Stimulated activated CD4-positive, alpha-beta T cell treated with anti-CD3 and anti-CD28 coated beads, TNF-alpha, amount 100 ng/mL, for 4 hours (primary cell): ENCODE results near the gene XRN2.

Experiments
- DNase-seq, 3 experiments: peaks; one replicate each; pipeline ENCODE4 v3.0.0-alpha.2; 2020; ENCODE audit warnings: low read depth in 3 of 3

XRN2 gene

DNA sequence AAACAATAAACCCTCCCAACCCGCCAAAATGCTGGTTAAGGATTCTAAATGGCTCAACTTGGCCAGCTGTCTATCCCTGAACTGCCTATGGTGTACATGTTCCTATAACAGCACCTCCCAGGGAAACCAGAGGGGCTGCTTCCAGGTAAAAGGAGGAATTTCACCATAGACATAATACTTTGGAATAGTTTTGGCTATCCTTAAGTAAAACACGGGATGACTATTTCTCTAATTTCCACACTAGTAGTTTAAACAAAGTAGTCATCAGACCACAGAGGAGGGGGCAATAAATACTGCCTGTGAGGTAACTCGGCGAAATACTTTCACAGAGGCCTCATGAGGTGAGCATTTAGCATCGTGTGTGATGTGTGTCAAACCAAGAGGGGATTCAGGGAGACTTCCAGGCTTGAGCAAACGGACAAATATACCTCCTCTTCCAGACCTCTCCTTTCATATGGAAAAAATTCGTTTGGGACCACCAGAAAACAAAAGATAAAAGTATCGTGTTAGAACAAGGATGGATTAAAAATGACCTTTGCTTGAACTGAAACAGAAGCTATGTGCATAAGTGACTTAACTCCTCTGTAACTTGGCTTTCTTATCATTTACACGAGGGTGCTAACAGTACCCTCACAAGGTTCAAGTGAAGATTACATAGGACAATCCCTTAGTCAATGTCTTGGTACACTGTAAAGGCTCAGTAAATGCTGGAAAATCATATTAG lies 1.0 kb upstream of the XRN2 start:
- DNase-seq = no peak

DNA sequence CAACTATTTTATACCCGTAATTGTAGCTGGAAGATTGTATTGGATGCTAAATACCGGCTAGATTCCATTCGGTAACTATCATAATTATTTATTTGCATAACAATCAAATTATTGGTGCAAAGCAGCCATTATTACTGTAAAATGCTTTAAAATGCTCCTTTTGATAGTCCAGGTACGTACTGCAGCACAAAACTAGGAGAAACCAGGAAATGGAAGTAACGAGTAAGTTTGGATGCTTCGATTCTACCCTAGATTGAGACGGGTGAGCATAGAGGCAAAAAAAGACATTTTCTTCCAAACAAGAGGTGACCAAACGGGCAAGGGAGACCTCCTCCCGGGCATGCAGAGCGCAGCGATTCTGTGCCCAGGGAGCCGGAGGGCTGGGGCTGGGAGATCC lies 469 bp upstream of the XRN2 start:
- DNase-seq = no peak

DNA sequence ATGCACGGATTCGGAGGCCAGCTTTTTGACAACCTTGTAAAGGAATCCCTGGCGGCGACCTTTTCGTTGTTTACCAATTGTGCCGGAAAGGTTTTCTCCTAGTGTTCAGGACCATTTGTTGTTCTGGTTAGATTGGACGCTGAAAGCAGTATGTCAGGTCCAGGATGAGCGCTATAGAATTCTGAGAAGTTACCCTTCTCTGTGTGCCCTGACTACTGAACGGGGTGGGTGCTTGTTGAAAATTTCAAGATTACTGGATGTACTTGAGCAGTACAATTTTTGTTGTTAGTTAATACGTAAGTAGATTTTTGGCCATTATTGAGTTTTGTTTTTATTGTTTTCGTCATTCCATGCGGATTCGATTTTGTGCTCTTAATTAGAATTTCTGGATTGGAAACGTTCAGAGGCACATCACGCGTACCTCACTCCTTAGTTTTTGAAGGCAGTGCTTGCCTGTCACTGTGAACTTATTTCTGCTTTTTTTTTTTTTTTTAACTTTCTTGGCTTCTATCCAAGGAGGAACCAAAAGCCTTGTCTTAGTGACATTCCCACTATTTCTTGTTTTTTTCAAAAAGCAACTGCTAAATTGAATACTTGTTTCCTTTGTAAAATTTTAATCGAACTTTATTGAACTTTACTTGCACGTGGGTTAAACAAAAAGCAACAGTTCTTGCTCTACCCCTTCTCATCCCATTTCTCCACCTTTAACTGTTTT lies 898 bp downstream of the XRN2 start:
- DNase-seq = no peak

DNA sequence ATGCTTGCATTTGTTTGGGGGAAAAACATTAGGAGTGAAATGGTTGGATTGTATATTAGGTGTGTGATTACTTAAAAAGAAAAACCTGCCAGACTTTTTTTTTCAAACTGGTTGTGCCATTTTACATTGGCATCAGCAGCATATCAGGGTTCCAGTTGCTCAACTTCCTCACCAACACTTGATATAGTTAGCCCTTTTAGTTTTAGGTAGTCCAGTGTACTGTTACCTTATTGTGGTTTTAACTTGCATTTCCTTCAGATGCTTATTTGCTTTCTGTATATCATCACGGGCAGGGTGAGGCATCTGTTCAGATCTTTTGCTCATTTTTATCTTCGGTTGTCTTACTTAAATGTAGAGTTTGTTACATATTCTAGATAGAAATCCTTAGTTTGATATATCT lies 5.2 kb downstream of the XRN2 start:
- no peak for DNase-seq

DNA sequence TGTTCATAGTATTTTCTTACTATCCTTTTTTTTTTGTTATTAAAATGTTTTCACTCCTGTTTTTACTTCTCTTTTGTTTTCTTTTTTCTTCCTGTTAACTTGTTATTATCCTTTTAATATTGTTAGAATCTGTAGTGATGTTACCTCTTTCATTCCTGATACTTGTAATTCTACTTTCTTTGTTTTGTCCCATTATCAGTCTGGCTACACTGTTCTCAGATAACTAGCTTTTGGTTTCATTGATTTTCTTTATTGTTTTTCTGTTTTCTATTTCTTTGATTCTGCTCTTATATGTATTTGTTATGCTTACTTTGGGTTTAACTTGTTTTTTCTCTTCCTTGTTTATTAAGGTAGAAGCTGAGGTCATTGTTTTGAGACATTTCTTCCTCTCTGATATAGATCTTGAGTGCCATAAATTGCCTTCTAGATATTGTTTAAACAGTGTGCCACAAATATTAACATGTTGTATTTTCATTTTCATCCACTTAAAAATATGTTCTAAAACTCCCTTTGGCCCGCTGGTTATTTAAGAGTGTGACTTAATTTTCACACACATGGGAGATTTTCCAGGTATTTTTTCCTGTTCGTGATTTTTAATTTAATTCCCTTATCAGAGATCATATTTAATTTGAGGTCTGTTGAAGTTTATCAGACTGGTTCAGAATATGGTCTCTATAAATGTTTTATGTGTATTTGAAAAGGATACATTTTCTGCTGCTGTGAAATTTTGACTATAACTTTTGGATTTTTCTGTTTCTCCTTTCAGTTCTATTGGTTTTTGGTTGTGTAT lies 6.7 kb downstream of the XRN2 start:
- DNase-seq = no peak

DNA sequence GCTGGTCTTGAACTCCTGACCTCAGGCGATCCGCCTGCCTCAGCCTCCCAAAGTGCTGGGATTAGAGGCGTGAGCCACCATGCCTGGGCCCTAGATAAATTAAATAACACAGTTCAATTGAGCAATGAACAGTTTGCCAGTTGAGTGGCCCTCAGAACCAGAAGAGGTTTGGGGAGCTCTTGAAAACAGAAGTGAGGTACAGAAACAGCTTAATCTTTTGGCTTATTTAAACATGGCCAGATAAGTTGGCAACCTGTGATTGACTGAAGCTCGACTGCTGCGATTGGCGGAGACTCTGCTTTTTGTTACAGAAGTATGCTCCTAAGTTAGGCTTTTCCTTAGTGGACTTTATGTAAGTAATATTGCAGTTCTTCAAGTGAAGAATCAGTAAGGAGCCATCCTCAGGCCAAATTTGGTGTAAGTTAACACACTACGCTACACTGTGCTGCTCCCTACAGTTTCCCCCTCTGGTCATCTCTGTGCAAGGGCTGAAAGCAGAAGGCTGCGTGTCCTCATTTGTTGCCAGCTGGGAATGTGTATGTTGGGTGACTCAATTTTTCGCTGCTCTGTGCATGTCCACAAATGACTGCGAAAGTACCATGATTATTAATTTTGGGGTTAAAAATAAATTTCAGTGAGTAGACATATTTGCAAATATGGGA lies 9.8 kb downstream of the XRN2 start:
- DNase-seq = no peak

DNA sequence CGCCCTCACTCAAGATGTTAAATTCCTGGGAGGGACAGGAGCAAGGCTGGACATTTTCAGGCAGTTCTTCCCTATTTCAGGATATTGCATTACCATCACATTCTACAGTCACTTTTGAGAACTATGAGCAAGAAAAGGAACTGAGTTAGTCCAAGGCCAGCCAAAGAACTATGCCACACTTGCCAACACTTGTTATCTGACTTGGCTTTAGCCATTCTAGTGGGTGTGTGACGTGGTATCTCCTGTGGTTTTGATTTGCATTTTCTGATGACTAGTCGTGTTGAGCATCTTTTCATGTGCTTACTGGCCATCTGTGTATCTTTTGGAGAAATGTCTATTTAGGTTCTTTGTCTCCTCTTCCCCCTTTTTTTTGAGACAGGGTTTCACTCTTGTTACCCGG lies 12.0 kb downstream of the XRN2 start:
- DNase-seq = no peak

DNA sequence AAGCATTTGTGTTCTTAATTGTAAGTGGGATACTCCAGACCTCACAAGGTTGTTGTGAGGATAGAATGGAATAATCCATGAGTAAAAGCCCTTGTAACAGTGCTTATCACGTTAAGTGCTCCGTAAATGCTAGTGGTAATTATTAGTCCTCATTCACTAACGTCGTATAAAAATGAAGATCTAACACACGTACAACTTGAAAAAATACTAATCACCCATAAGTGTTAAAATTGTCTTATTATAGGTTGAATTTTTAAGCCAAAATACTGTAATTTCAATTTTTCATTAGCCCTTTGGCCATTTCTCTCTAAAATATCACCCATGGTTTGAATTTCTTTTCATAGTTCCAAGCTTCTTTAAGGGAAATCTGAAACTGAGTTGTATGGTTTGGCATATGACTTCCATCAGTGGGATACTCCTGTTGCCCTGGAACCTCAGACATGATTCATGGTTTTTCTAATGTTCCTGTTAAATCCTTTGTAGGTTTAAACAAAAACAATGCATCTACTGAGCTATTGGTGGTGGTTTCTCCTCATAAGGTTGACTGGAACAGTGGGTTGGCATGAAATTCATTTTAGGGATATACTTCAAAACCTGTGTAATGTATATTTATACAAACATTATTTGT lies 19.1 kb downstream of the XRN2 start:
- no peak for DNase-seq

DNA sequence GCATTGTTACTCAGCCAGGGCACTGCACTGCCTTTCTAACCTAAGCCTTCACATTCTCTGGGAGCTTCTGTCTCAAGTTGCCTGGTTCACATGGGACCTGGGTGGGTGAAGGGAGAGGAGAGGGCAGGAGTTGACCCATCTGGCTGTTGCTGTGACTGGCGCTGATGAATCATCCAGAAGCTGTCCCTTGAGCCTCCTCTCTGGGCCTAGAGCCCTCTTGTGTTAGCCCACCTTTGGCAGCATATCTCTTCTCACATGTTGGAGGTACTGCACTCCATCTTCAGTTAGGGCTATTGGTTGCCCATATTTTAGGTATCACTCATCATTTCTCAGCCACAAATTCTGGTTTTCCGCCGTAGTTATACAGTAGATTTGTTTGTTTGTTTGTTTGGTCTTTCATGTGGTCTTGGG lies 19.8 kb downstream of the XRN2 start:
- no peak for DNase-seq

DNA sequence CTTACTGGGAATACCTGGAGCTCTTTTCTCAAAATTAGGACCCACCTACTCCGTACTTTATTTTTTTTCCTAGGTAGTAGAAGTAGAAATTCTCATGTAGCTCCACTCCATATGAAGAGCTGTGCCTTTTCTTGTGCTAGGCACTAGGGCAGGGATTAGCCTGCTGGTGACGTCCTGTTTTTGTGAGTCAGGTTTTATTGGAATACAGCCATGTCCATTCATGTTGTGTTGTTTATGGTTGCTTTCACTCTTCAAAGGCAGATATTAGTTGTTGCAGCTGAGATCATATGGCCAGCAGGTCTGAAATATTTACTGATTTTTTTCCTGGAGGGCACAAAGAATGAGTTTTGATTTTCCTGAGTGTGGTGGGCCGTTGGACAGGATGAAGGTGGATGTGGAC lies 20.5 kb downstream of the XRN2 start:
- DNase-seq = no peak

DNA sequence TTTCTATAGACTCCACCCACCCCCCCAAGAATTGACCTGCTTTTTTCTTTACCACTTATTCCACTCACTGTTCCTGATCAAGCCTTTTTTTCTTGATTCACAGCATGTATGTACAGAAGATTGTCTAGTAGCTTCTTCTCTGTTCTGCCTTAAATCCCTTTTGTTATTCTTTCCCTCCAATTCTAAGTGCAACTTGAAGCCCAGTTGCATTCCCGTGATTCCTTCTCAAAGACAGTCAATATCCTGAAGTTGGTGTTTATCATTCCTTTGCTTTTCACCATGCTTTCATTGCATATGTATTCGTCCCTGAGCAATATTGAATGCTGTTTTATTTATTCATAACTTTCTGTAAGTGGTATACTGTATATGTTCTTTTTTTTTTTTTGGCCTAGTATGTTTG lies 21.0 kb downstream of the XRN2 start:
- DNase-seq = no peak

DNA sequence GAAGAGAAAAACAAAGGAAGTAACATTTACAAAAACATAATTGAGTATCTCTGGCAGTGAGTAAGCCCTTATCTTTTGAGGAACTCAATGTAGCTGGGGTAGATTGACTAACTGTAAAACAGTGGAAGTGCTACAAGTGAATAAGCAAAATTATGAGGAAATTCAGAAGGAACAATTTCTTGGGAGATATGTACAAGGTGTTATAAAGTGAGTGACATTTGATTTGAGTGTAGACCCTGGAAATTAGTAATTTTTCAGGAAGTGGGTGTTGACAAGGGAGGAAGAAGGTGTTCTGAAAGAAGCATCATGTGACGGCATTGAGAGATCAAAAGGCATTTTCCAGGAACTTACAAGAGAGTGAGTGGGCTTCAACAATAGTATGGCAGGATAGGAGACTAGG lies 22.2 kb downstream of the XRN2 start:
- no peak for DNase-seq

DNA sequence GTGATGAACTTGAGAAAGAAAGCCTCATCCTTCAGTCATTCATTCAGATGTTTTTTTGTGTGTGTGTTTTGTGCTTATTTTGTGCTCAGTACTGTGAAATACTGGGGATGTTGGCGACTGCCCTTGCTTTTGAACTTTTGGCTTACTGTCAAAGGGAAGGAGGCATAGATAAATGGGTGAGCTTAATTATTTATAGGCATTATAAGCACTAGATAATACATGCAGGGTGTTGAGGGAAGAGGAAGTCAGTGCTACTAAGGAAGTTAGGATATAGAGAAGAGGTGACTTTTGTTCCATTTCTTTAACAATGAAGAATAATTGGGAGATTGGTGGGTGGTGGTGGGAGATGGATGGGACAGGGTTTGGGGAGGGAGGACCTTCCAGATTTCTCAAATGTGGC lies 23.6 kb downstream of the XRN2 start:
- no peak for DNase-seq

DNA sequence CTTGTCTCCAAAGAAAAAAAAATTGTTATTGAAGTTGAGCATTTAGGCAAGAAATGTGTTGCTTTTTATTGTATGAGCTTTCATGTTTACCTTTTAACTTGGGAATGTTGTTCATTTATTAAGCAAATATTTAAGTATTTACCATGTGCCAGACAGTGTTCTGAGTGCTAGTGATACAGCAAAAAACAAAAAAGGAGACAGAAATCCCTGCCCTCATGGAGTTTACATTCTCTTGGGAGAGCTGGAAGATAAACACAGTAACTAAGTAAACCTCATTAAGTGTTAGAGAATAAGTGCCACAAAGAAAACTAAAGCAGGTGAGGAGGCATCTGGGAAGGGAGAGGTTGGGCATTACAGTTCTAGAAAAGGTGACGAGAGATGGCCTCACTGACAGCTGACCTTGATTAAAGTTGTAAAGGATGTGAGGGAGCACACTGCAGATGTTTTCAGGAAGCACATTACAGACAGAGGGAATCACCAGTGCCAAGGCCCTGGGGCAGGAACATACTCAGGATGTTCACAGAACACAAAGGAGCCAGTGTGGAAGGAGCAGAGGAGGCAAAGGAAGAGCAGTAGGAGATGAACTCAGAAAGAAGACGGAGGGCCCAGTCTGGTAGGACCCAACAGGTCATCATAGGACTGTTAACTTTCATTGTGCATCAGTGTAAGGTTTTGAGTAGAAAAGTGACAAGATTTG lies 33.5 kb downstream of the XRN2 start:
- DNase-seq = no peak

DNA sequence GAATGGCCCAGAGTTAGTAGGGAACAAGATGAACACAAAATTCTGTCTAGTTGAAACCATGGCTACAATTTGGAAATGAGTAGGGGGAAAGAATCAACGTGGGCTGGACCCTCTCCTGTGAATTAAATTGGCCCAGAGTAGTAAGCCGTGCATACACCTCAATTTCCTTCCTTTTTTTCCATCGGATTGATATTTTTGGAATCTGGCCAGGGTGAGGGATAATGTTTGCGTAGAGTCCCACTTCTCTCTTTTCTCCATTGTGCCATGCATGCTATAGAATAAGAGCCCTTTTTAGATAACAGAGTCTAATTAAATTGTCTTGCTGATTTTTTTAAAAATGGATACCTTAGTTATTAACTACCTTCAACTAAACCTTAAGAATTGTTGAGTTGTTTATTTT lies 35.2 kb downstream of the XRN2 start:
- no peak for DNase-seq

DNA sequence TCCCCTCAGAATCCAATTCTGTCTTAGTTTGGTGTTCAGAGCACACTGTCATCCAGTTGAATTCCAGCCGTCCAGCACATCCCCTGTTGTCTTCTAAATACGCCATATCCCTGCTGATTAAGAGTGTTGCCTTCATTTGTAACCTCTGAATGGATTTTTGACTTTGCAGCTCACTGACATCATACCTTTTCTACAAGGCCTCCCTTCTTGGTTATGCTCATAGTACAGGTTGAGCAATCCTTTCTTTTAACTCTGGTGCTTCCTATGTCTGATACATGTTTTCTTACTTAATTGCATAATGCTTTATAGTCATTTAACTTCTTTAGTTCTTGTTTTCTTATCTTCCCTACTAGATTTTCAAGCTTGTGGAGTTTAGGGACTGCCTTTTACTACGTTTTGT lies 36.4 kb downstream of the XRN2 start:
- no peak for DNase-seq

DNA sequence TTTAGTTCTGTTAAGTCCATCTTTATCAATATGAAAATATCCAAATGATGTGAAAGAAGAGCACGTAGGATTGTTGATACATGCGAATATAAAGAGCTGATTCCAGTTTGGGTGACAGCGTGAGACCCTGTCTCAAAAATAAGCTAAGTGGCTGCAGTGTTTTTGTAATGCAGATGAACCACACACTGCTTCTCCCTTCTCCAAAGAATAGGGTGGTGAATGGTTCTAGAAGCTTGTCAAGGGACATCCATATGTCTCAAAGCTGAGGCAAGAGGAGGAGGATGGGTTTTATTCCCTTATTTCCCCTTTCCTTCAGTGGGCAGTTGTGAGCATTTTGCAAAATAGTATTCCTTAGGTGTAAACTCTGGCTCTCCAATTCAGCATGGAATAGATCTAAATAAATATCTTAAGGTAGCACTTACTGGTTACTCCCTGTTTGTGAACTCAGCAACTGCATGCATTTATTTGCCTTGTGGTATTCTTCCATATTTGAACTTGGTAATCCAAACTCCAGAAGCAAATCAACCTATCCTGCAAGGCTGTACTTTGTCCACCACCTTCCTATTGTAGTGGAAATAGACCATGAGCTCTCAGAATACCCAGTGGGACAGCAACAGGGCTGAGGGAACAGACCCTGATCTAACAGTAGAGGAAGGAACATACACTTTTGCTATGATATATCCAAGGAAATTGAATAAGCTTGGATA lies 38.0 kb downstream of the XRN2 start:
- no peak for DNase-seq

DNA sequence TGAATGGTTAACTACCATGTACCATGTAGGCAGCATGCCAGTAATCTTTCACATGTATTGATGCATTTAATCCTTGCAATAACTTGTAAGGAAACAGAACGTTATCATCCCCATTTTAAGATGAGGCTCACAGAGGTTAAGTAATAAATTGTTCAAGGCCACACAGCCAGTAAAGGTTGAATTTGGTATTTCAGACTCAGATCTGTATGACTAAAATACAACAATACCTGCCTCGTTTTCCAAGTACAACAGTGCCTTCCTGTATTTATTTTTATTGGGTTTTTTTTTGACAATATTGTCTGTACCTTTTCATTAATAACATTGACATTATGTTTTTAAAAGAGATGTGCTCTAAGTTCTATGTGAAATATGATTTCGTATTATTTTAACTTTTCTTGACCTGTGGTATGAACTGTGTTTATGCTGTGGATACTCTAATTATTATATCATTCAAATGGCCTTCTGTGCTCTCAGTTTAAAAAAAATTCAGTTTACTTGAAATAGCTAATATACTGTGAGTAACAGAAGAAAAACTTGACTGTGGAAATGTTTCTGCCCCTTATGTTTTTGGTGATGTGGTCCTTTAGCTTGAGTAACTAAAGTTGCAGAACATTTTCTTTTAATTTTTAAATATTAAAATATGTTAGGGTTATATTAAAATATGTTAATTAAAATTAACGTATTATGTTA lies 39.7 kb downstream of the XRN2 start:
- no peak for DNase-seq

DNA sequence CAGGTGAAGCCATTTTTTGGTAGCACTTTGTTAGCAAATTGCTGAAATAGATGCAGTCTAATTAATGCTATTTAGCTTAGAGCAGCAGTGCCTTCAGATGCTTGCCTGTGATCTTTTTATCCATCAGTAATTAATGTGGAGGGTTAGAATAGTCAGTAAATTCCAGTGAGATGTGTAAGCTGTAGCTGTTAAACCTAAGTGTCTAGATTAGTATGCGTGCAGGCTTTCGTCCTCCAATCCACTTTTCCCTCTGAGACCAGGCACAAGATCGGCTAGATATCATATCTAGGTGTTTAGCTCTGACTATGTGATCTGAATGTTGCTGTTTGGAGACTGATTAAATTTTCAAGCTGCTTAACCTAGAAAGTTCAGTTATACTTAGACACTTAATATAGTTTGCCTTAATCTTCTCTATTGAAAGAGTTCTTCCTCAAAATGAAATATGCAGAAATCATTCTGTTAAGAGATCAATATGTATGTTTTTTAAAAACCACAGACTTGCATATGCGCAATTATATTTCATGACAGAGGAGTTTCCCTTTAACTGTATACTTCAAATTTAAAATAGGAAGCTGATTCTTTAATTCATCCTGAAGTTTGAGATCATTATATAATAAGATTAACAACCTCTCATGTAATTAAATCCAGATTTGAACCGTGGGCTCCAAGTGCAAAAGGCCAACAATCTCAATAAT lies 41.2 kb downstream of the XRN2 start:
- no peak for DNase-seq
